ENCODE measurements around the gene YY1. TPM values are rescaled to one million over a fixed set of nuclear protein-coding genes. Genes with fewer than 3 reads are reported as not detected.
A peak's percentile ranks its signal among the peaks of the same experiment; 100 is the strongest.
"Not testable (repeated sequence)": the region's sequence is repeated elsewhere in the genome, so short reads cannot be mapped to it uniquely, and the experiment has no call there.

Gene YY1
- total RNA-seq, 2 experiments from 2014 or later, result 85.3 to 116 TPM

- H3K36me3 Mint-ChIP-seq, result peaks cover 3% of the 10 kb centered on the region
- H3K4me1 Mint-ChIP-seq, result peaks cover 33% of the 10 kb centered on the region
- H3K27ac Mint-ChIP-seq, result no peak overlapping the region
- peak; percentile 89 for DNase-seq
- H3K4me3 Mint-ChIP-seq, result no peak overlapping the region
- ATAC-seq, result peak; percentile 93
- CTCF ChIA-PET, result interaction anchor here (0.5 to 6.9 kb wide), 14 partner anchors 9 to 248 kb away, joined by 3 to 53 read pairs (median 5); partner anchors contain the start of gene YY1
- H3K27me3 Mint-ChIP-seq, result no peaks in the 10 kb centered on the region
- H3K9me3 Mint-ChIP-seq (ENCODE audit: low read depth), result no peaks in the 10 kb centered on the region
These were observed 17.3 kb upstream of the YY1 start for GRCh38 chr14:100221533-100222223.

GRCh38 chr14:100222224-100223093 lies 16.5 kb upstream of the YY1 start:
- peaks cover 33% of the 10 kb centered on the region for H3K4me1 Mint-ChIP-seq
- ATAC-seq (peak; percentile 22), DNase-seq (peak; percentile 67)
- H3K27me3 Mint-ChIP-seq, result no peaks in the 10 kb centered on the region
- H3K27ac Mint-ChIP-seq, result no peak overlapping the region
- no peaks in the 10 kb centered on the region for H3K9me3 Mint-ChIP-seq (ENCODE audit: low read depth)
- CTCF ChIA-PET, result interaction anchor here (0.8 to 6.9 kb wide), 13 partner anchors 8 to 249 kb away, joined by 3 to 53 read pairs (median 5); partner anchors contain the start of gene YY1
- peaks cover 3% of the 10 kb centered on the region for H3K36me3 Mint-ChIP-seq
- no peak overlapping the region for H3K4me3 Mint-ChIP-seq

- Mint-ChIP-seq H3K36me3 (peaks cover 3% of the 10 kb centered on the region), H3K4me3 (no peak overlapping the region), H3K27ac (no peak overlapping the region), H3K27me3 (no peaks in the 10 kb centered on the region), H3K9me3 (ENCODE audit: low read depth) (no peaks in the 10 kb centered on the region), H3K4me1 (peaks cover 33% of the 10 kb centered on the region)
- CTCF ChIA-PET, result interaction anchor here (1.0 to 6.9 kb wide), 12 partner anchors 9 to 158 kb away, joined by 3 to 53 read pairs (median 6); partner anchors contain the start of gene EVL
- DNase-seq (no peak), ATAC-seq (no peak)
These were observed 15.4 kb upstream of the YY1 start for GRCh38 chr14:100223332-100224201.

- Mint-ChIP-seq H3K4me3 (no peak overlapping the region), H3K27ac (no peak overlapping the region), H3K27me3 (no peaks in the 10 kb centered on the region), H3K9me3 (ENCODE audit: low read depth) (no peaks in the 10 kb centered on the region), H3K36me3 (peaks cover 3% of the 10 kb centered on the region), H3K4me1 (peaks cover 32% of the 10 kb centered on the region)
- CTCF ChIA-PET, result interaction anchor here (0.8 to 6.9 kb wide), 13 partner anchors 9 to 185 kb away, joined by 3 to 53 read pairs (median 4); partner anchors contain the start of gene EVL
- no peak for DNase-seq
- ATAC-seq, result peak; percentile 13
These were observed 14.6 kb upstream of the YY1 start for GRCh38 chr14:100224229-100224866.

GRCh38 chr14:100225169-100225568 lies 13.8 kb upstream of the YY1 start:
- no peak for DNase-seq
- ATAC-seq, result no peak
- CTCF ChIA-PET, result interaction anchor here (0.8 to 6.9 kb wide), 9 partner anchors 8 to 153 kb away, joined by 3 to 53 read pairs (median 12); no protein-coding TSS in a partner anchor

GRCh38 chr14:100230361-100230760 lies 8.6 kb upstream of the YY1 start:
- CTCF ChIA-PET, result interaction anchor here (0.8 to 1.1 kb wide), 2 partner anchors 37 to 56 kb away, joined by 3 read pairs; no protein-coding TSS in a partner anchor
- Mint-ChIP-seq H3K9me3 (ENCODE audit: low read depth) (no peaks in the 10 kb centered on the region), H3K4me1 (peaks cover 23% of the 10 kb centered on the region)

More at GRCh38 chr14:100225169-100225568, 13.8 kb upstream of the YY1 start:
- H3K36me3 Mint-ChIP-seq, result peaks cover 5% of the 10 kb centered on the region
- H3K4me1 Mint-ChIP-seq, result peaks cover 31% of the 10 kb centered on the region
- no peaks in the 10 kb centered on the region for H3K27me3 Mint-ChIP-seq
- H3K9me3 Mint-ChIP-seq (ENCODE audit: low read depth), result no peaks in the 10 kb centered on the region
- no peak overlapping the region for H3K4me3 Mint-ChIP-seq
- H3K27ac Mint-ChIP-seq, result peak overlapping the region; percentile 48

GRCh38 chr14:100234511-100234910 lies 4.4 kb upstream of the YY1 start:
- CTCF ChIA-PET, result interaction anchor here (1.2 to 3.9 kb wide), 5 partner anchors 12 to 184 kb away, joined by 4 to 41 read pairs (median 5); no protein-coding TSS in a partner anchor
- H3K27me3 Mint-ChIP-seq, result no peaks in the 10 kb centered on the region
- DNase-seq, result peak; percentile 48
- H3K27ac Mint-ChIP-seq, result peak overlapping the region; percentile 71
- no peak for ATAC-seq
- H3K4me1 Mint-ChIP-seq, result peaks cover 38% of the 10 kb centered on the region
- H3K9me3 Mint-ChIP-seq (ENCODE audit: low read depth), result no peaks in the 10 kb centered on the region
- no peak overlapping the region for H3K4me3 Mint-ChIP-seq
- peaks cover 33% of the 10 kb centered on the region for H3K36me3 Mint-ChIP-seq

More at GRCh38 chr14:100230361-100230760, 8.6 kb upstream of the YY1 start:
- Mint-ChIP-seq H3K36me3 (peaks cover 18% of the 10 kb centered on the region), H3K4me3 (no peak overlapping the region), H3K27ac (no peak overlapping the region), H3K27me3 (no peaks in the 10 kb centered on the region)
- ATAC-seq (no peak), DNase-seq (no peak)

GRCh38 chr14:100236271-100236818 lies 2.6 kb upstream of the YY1 start:
- not testable (repeated sequence) for H3K27me3 Mint-ChIP-seq; H3K9me3 Mint-ChIP-seq (ENCODE audit: low read depth); ATAC-seq; DNase-seq
- Mint-ChIP-seq H3K27ac (peak overlapping the region; percentile 99), H3K4me3 (peak overlapping the region; percentile 97), H3K4me1 (peaks cover 41% of the 10 kb centered on the region), H3K36me3 (peaks cover 38% of the 10 kb centered on the region)
- CTCF ChIA-PET, result interaction anchor here (1.1 to 3.0 kb wide), 6 partner anchors 11 to 48 kb away, joined by 3 to 53 read pairs (median 8); no protein-coding TSS in a partner anchor

- Mint-ChIP-seq H3K4me3 (peak overlapping the region; percentile 97), H3K4me1 (peaks cover 44% of the 10 kb centered on the region), H3K27ac (peak overlapping the region; percentile 99), H3K27me3 (no peaks in the 10 kb centered on the region), H3K36me3 (peaks cover 36% of the 10 kb centered on the region), H3K9me3 (ENCODE audit: low read depth) (no peaks in the 10 kb centered on the region)
- DNase-seq (no peak), ATAC-seq (no peak)
- CTCF ChIA-PET, result interaction anchor here (1.1 to 3.0 kb wide), 6 partner anchors 10 to 48 kb away, joined by 3 to 53 read pairs (median 8); no protein-coding TSS in a partner anchor
These were observed 2.1 kb upstream of the YY1 start for GRCh38 chr14:100236881-100237280.

- H3K4me3 Mint-ChIP-seq, result peak overlapping the region; percentile 97
- peak; percentile 77 for DNase-seq
- H3K27ac Mint-ChIP-seq, result peak overlapping the region; percentile 99
- H3K9me3 Mint-ChIP-seq (ENCODE audit: low read depth), result no peaks in the 10 kb centered on the region
- H3K4me1 Mint-ChIP-seq, result peaks cover 51% of the 10 kb centered on the region
- CTCF ChIA-PET, result interaction anchor here (0.8 to 3.0 kb wide), 5 partner anchors 9 to 47 kb away, joined by 3 to 53 read pairs (median 3); no protein-coding TSS in a partner anchor
- no peaks in the 10 kb centered on the region for H3K27me3 Mint-ChIP-seq
- ATAC-seq, result peak; percentile 9
- peaks cover 42% of the 10 kb centered on the region for H3K36me3 Mint-ChIP-seq
These were observed 1.1 kb upstream of the YY1 start for GRCh38 chr14:100237735-100238418.

GRCh38 chr14:100239211-100239839 lies 381 bp downstream of the YY1 start:
- CTCF ChIA-PET, result interaction anchor here (2.5 to 5.0 kb wide), 3 partner anchors 19 to 26 kb away, joined by 19 to 28 read pairs (median 22); no protein-coding TSS in a partner anchor
- DNase-seq, result peak; percentile 57
- ATAC-seq, result no peak
- Mint-ChIP-seq H3K9me3 (ENCODE audit: low read depth) (no peaks in the 10 kb centered on the region), H3K4me1 (peaks cover 51% of the 10 kb centered on the region), H3K27me3 (no peaks in the 10 kb centered on the region), H3K27ac (peak overlapping the region; percentile 86), H3K4me3 (peak overlapping the region; percentile 97), H3K36me3 (peaks cover 45% of the 10 kb centered on the region)
